ENCODE measurements around the gene ABCA4.

- TF ChIP-seq CTCF (IDR thresholded peaks at IDR 0.05; ENCODE audit: borderline replicate concordance, extremely low read depth, low read length, poor library complexity, severe bottlenecking) (no peak), EZH2 (IDR thresholded peaks at IDR 0.05; ENCODE audit: borderline replicate concordance, low read depth, low read length, severe bottlenecking) (no peak)
Observed at GRCh38 chr1:93965888-93966287, 155.1 kb downstream of the ABCA4 start.

Data from DND-41 (cell line).